NT2/D1 (cell line): Measurements from ENCODE around the gene ELAVL3.

Experiments
- YY1 ChIP-seq: IDR thresholded peaks from 2 replicates; pipeline ENCODE4 v1.6.1; 2011; ENCODE audit not compliant: insufficient read length, insufficient read depth
- ZNF274 ChIP-seq: IDR thresholded peaks from 2 replicates; pipeline ENCODE4 v1.6.1; 2011; ENCODE audit warnings: mild to moderate bottlenecking, low read depth, low read length

DNA sequence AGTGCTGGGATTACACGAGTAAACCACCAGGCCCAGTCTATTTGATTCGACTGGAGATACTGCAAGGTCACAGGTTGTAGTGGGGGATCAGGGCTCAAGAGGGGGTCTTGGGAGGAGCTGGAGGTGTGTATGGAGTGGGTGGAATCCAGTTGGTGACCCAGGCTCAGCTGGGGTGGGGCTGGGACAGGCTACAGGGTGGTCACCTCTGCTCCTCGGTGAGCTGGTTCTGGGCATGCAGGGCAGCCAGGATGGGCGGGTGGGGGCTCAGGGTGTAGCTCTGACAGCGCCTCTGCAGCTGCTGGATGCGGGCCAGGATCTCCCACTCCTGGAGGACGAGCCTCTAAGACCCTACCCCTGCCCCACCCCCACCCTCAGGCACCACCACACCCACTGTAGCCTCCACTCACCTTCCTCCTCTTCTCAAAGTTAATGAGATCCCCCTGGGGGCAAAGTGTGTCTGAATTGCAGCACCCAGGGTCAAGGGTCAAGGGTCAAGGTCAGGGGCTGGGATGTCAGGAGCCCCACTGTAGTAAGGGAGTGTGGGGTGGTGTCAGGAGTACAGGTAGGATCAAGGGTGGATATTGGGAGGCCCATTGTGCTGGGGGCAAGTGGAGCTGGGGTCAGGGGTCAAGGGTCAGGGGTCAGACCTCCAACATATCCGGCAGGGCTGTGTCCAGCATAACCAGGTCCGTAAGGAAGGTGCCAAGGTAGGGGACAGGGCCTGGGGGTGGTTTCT is 78.9 kb downstream of the ELAVL3 start:
- no peak for TF ChIP-seq ZNF274
- TF ChIP-seq YY1: no peak
